Measurements from ENCODE around the gene SLC18A3. TPM values are rescaled to one million over a fixed set of nuclear protein-coding genes. Genes with fewer than 3 reads are reported as not detected.

The SLC18A3 gene
- total and polyA plus RNA-seq, 2 experiments from 2014 or later: 0.16 TPM; not detected in 1

DNA sequence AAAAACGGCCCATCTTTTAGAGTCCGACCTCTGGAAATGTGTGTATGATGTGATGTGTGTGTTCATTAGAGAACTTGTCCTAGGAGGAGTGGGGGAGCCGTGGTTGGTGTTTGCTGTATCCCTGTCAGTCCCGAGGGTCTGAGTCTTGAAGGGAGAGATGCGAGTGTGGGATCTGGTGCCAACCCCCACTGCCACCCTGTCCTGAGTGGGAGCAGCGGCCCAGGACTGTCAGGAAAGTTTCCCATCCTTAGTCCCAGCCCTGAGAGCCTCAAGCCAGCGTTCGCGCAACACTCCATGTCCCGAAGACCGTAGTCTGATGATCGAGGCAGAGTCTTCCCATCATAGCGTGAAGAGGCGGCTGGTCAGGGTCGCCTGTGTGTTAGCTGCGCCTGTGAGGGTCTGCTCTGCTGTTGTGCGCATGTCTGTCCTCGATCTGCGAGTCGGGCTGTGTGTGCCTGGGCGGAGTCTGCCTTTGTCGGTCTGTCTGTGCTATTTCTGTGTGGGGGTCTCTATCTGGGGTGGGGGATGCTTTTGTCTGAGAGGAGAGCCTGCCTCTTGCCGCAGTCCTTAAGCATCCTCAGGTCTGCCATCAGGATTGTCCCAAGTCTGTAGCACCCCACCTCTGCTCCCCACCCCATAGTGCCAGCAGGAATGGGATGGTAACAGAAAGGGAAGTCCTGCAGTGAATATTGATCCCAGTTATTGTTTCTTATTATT is 3.2 kb downstream of the SLC18A3 start:
- Histone ChIP-seq H3K4me1 (ENCODE audit: insufficient read depth) (peaks cover 23% of the 10 kb centered on the region), H3K27ac (ENCODE audit: low read depth) (no peak overlapping the region), H3K4me3 (peak overlapping the region; percentile 79), H3K36me3 (ENCODE audit: insufficient read depth) (no peaks in the 10 kb centered on the region), H3K27me3 (ENCODE audit: insufficient read depth) (peaks cover 100% of the 10 kb centered on the region), H2AFZ (peak overlapping the region; percentile 43; the same call in 1 of the 2 replicates), H3K9me2 (ENCODE audit: insufficient read depth) (no peaks in the 10 kb centered on the region), H3F3A (replicated peaks; ENCODE audit: low read depth) (no peaks in the 10 kb centered on the region), H3K4me2 (peak overlapping the region; percentile 92), H4K20me1 (replicated peaks; ENCODE audit: insufficient read depth) (no peaks in the 10 kb centered on the region; the same call in none of the 2 replicates), H3K79me2 (replicated peaks; ENCODE audit: insufficient read depth) (no peaks in the 10 kb centered on the region)
- Mint-ChIP-seq H3K4me3 (peak overlapping the region; percentile 60), H3K4me1 (peaks cover 39% of the 10 kb centered on the region), H3K27ac (no peak overlapping the region), H3K27me3 (ENCODE audit: insufficient read depth, low read depth, poor library complexity) (peaks cover 93% of the 10 kb centered on the region), H3K9me3 (peaks cover 15% of the 10 kb centered on the region; the same call in 2 of the 3 replicates), H3K36me3 (ENCODE audit: low read depth) (no peaks in the 10 kb centered on the region)
- no peak; the same call in 2 of the 3 replicates for ATAC-seq
- peak; percentile 36 for DNase-seq (ENCODE audit: low spot score)
- no peak for TF ChIP-seq EZH2phosphoT487 (IDR thresholded peaks at IDR 0.05; ENCODE audit: unreplicated experiment)
- no peak for TF ChIP-seq ZNF331 (CRISPR knock-in tag; IDR thresholded peaks at IDR 0.05; ENCODE audit: low read depth)
- TF ChIP-seq, protein P1, sequence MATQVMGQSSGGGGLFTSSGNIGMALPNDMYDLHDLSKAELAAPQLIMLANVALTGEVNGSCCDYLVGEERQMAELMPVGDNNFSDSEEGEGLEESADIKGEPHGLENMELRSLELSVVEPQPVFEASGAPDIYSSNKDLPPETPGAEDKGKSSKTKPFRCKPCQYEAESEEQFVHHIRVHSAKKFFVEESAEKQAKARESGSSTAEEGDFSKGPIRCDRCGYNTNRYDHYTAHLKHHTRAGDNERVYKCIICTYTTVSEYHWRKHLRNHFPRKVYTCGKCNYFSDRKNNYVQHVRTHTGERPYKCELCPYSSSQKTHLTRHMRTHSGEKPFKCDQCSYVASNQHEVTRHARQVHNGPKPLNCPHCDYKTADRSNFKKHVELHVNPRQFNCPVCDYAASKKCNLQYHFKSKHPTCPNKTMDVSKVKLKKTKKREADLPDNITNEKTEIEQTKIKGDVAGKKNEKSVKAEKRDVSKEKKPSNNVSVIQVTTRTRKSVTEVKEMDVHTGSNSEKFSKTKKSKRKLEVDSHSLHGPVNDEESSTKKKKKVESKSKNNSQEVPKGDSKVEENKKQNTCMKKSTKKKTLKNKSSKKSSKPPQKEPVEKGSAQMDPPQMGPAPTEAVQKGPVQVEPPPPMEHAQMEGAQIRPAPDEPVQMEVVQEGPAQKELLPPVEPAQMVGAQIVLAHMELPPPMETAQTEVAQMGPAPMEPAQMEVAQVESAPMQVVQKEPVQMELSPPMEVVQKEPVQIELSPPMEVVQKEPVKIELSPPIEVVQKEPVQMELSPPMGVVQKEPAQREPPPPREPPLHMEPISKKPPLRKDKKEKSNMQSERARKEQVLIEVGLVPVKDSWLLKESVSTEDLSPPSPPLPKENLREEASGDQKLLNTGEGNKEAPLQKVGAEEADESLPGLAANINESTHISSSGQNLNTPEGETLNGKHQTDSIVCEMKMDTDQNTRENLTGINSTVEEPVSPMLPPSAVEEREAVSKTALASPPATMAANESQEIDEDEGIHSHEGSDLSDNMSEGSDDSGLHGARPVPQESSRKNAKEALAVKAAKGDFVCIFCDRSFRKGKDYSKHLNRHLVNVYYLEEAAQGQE (IDR thresholded peaks at IDR 0.05; ENCODE audit: unreplicated experiment): no peak
- TF ChIP-seq NANOG (IDR thresholded peaks at IDR 0.05; ENCODE audit: borderline replicate concordance): no peak
- no peak for TF ChIP-seq CREB1 (CRISPR knock-in tag; IDR thresholded peaks at IDR 0.05; ENCODE audit: low read depth)
- no peak for TF ChIP-seq CTCF (conservative IDR thresholded peaks at IDR 0.05; ENCODE audit: low read depth in 2 of 2)
- TF ChIP-seq, protein P2, sequence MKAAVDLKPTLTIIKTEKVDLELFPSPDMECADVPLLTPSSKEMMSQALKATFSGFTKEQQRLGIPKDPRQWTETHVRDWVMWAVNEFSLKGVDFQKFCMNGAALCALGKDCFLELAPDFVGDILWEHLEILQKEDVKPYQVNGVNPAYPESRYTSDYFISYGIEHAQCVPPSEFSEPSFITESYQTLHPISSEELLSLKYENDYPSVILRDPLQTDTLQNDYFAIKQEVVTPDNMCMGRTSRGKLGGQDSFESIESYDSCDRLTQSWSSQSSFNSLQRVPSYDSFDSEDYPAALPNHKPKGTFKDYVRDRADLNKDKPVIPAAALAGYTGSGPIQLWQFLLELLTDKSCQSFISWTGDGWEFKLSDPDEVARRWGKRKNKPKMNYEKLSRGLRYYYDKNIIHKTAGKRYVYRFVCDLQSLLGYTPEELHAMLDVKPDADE (IDR thresholded peaks at IDR 0.05): no peak
- TF ChIP-seq STAT1 (IDR thresholded peaks at IDR 0.05; ENCODE audit: unreplicated experiment): no peak
- no peak for TF ChIP-seq ZNF114 (CRISPR knock-in tag; IDR thresholded peaks at IDR 0.05)
- TF ChIP-seq, protein P3, sequence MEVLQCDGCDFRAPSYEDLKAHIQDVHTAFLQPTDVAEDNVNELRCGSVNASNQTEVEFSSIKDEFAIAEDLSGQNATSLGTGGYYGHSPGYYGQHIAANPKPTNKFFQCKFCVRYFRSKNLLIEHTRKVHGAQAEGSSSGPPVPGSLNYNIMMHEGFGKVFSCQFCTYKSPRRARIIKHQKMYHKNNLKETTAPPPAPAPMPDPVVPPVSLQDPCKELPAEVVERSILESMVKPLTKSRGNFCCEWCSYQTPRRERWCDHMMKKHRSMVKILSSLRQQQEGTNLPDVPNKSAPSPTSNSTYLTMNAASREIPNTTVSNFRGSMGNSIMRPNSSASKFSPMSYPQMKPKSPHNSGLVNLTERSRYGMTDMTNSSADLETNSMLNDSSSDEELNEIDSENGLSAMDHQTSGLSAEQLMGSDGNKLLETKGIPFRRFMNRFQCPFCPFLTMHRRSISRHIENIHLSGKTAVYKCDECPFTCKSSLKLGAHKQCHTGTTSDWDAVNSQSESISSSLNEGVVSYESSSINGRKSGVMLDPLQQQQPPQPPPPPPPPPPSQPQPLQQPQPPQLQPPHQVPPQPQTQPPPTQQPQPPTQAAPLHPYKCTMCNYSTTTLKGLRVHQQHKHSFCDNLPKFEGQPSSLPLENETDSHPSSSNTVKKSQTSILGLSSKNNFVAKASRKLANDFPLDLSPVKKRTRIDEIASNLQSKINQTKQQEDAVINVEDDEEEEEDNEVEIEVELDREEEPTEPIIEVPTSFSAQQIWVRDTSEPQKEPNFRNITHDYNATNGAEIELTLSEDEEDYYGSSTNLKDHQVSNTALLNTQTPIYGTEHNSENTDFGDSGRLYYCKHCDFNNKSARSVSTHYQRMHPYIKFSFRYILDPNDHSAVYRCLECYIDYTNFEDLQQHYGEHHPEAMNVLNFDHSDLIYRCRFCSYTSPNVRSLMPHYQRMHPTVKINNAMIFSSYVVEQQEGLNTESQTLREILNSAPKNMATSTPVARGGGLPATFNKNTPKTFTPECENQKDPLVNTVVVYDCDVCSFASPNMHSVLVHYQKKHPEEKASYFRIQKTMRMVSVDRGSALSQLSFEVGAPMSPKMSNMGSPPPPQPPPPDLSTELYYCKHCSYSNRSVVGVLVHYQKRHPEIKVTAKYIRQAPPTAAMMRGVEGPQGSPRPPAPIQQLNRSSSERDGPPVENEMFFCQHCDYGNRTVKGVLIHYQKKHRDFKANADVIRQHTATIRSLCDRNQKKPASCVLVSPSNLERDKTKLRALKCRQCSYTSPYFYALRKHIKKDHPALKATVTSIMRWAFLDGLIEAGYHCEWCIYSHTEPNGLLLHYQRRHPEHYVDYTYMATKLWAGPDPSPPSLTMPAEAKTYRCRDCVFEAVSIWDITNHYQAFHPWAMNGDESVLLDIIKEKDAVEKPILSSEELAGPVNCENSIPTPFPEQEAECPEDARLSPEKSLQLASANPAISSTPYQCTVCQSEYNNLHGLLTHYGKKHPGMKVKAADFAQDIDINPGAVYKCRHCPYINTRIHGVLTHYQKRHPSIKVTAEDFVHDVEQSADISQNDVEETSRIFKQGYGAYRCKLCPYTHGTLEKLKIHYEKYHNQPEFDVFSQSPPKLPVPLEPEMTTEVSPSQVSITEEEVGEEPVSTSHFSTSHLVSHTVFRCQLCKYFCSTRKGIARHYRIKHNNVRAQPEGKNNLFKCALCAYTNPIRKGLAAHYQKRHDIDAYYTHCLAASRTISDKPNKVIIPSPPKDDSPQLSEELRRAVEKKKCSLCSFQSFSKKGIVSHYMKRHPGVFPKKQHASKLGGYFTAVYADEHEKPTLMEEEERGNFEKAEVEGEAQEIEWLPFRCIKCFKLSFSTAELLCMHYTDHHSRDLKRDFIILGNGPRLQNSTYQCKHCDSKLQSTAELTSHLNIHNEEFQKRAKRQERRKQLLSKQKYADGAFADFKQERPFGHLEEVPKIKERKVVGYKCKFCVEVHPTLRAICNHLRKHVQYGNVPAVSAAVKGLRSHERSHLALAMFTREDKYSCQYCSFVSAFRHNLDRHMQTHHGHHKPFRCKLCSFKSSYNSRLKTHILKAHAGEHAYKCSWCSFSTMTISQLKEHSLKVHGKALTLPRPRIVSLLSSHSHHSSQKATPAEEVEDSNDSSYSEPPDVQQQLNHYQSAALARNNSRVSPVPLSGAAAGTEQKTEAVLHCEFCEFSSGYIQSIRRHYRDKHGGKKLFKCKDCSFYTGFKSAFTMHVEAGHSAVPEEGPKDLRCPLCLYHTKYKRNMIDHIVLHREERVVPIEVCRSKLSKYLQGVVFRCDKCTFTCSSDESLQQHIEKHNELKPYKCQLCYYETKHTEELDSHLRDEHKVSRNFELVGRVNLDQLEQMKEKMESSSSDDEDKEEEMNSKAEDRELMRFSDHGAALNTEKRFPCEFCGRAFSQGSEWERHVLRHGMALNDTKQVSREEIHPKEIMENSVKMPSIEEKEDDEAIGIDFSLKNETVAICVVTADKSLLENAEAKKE (CRISPR knock-in tag; IDR thresholded peaks at IDR 0.05): no peak
- TF ChIP-seq JUNB (IDR thresholded peaks at IDR 0.05; ENCODE audit: unreplicated experiment): no peak
- no peak for TF ChIP-seq EZH2 (IDR thresholded peaks at IDR 0.05; ENCODE audit: low read depth, unreplicated experiment)
- no peak for TF ChIP-seq POLR2AphosphoS5 (IDR thresholded peaks at IDR 0.05; ENCODE audit: low read depth)

Measured in GM23338 (cell line).